Pancreas (tissue), 10 donors: ENCODE results near the gene NFIX. TPM values are rescaled to one million over a fixed set of nuclear protein-coding genes. Genes with fewer than 3 reads are reported as not detected.

Experiments used
- ATAC-seq, 4 donors: fragments of 200-7000 bp; cut with Tn5 transposase; one replicate each; pipeline versions ENCODE4 v1.8.0 to v1.9.1; 2020; ENCODE audit warnings: mild to moderate bottlenecking in 4 of 4, moderate library complexity in 4 of 4
- DNase-seq, 6 donors: peaks; one replicate each; pipeline ENCODE4 v3.0.0-alpha.2; 2020
- FAIRE-seq: peaks from 2 replicates; lab custom pipeline; 2012; peaks lifted over from hg19 to GRCh38; lab: Jason Lieb, UNC
- H3K27ac ChIP-seq, 4 donors: fragments of 200-600 bp; sonication (generic); 1 replicate in 3 of 4; 2 replicates in 1 of 4; pipeline versions ENCODE4 v1.5.0 to v1.8.0; 2020
- H3K27me3 ChIP-seq, 4 donors: fragments of 200-600 bp; one replicate each; pipeline ENCODE4 v1.8.0; 2021
- H3K36me3 ChIP-seq, 3 donors: fragments of 200-600 bp; sonication (generic) in 1 of 3; one replicate each; pipeline versions ENCODE4 v1.5.0 to v1.8.0; 2020 to 2021
- H3K4me1 ChIP-seq, 3 donors: fragments of 200-600 bp; one replicate each; pipeline ENCODE4 v1.8.0; 2021
- H3K4me3 ChIP-seq, 4 donors: fragments of 200-600 bp; sonication (generic) in 2 of 4; one replicate each; pipeline versions ENCODE4 v1.5.0 to v1.8.0; 2020 to 2021
- H3K9me3 ChIP-seq, 4 donors: fragments of 200-600 bp; one replicate each; pipeline ENCODE4 v1.8.0; 2021
- CTCF ChIP-seq, 4 donors: fragments of 200-600 bp; sonication (generic) in 3 of 4; IDR thresholded peaks; one replicate each; pipeline versions ENCODE4 v1.5.0 to v1.8.0; 2021; ENCODE audit warnings: antibody characterized with exemption in 4 of 4
- WGBS, 2 donors: extraction: QIAGEN DNeasy Blood & Tissue Kit; methylation state at CpG; one replicate each; pipeline ENCODE4 v1.1.7; 2013; 5-methylcytosine and 5-hydroxymethylcytosine counted together
- intact Hi-C, 3 donors: fragments of 100-400 bp; cut with DNase I; formaldehyde crosslinking; loops; one replicate each; pipeline versions ENCODE4 v1.11.1 to v1.14.2; 2022
- polyA plus RNA-seq, 2 donors: library from polyadenylated mRNA; stranded (reverse); fragments of 200-250 nt; gene quantifications; one replicate each; pipeline ENCODE4 v1.2.3, GENCODE V29; 2013
- total RNA-seq, 6 donors: library from RNA; stranded (reverse); fragmentation: NEBNext Ultra II Directional in 4 of 6; extraction: Animal tissue kit (Norgen Biotek cat#: 25700) in 4 of 6; gene quantifications; one replicate each; pipeline versions ENCODE4 v1.2.1 to v1.2.4, GENCODE V29; 2021 to 2023
- donor health status: healthy with polysubstance abuse.
- donor health status: DM: no; HTN: no; CAD: no; lungs with moderate emphysema.
- donor health status: DM: no; HTN: no; CAD: no.
- donor health status: control.
- donor health status: control.
- donor health status: Bipolar disorder and iron deficiency.
- donor health status: DM: yes; HTN: yes; CAD: no.
- donor health status: DM: no; HTN: no; CAD: no.
- donor health status: DM: no; HTN: no; CAD: no.
- donor health status: DM: yes; HTN: yes; CAD: no.

NFIX gene
- total and polyA plus RNA-seq, 8 donors: 8.3 to 45.1 (median 32.7) TPM

GRCh38 chr19:13121551-13122274 is 126.4 kb downstream of the NFIX start:
- Histone ChIP-seq H3K9me3 (no peaks in the 10 kb centered on the region), H3K27ac (no peak overlapping the region), H3K4me3 (no peak overlapping the region), H3K4me1 (peaks cover 0 to 10% (median 4%) of the 10 kb centered on the region in 3 donors), H3K36me3 (no peaks in the 10 kb centered on the region), H3K27me3 (no peaks in the 10 kb centered on the region)
- intact Hi-C loops: no loop called here
- ATAC-seq: no peak
- no peak for TF ChIP-seq CTCF (IDR thresholded peaks at IDR 0.05)
- FAIRE-seq: no peak
- 76 to 77% methylated on average over 18 of the region's 18 CpGs for WGBS, 2 donors
- DNase-seq: no peak

- DNase-seq (no peak), ATAC-seq (no peak), FAIRE-seq (no peak)
- Histone ChIP-seq H3K4me1 (peaks cover 0 to 10% (median 4%) of the 10 kb centered on the region in 3 donors), H3K36me3 (no peaks in the 10 kb centered on the region), H3K9me3 (no peaks in the 10 kb centered on the region), H3K27me3 (no peaks in the 10 kb centered on the region), H3K4me3 (no peak overlapping the region), H3K27ac (no peak overlapping the region)
- intact Hi-C loops: no loop called here
- TF ChIP-seq CTCF (IDR thresholded peaks at IDR 0.05): no peak
- WGBS, 2 donors: 74 to 77% methylated on average over 13 of the region's 13 CpGs
These were observed 127.1 kb downstream of the NFIX start for GRCh38 chr19:13122275-13122878.

- Histone ChIP-seq H3K4me1 (peaks cover 0 to 10% (median 4%) of the 10 kb centered on the region in 3 donors), H3K27ac (no peak overlapping the region), H3K4me3 (no peak overlapping the region), H3K27me3 (no peaks in the 10 kb centered on the region), H3K36me3 (no peaks in the 10 kb centered on the region), H3K9me3 (no peaks in the 10 kb centered on the region)
- FAIRE-seq (no peak), DNase-seq (no peak), ATAC-seq (no peak)
- no peak for TF ChIP-seq CTCF (IDR thresholded peaks at IDR 0.05)
- intact Hi-C loops: no loop called here
- 90 to 91% methylated on average over 20 of the region's 20 CpGs for WGBS, 2 donors
These were observed 128.0 kb downstream of the NFIX start for GRCh38 chr19:13122980-13123957.

- Histone ChIP-seq H3K36me3 (no peaks in the 10 kb centered on the region), H3K27me3 (no peaks in the 10 kb centered on the region), H3K9me3 (no peaks in the 10 kb centered on the region), H3K4me1 (no peaks in the 10 kb centered on the region), H3K4me3 (no peak overlapping the region), H3K27ac (no peak overlapping the region)
- no peak for ATAC-seq
- 87 to 88% methylated on average over 8 to 9 of the region's 9 CpGs for whole genome bisulfite sequencing, 2 donors
- no peak for FAIRE-seq
- intact Hi-C loops: no loop called here
- no peak for DNase-seq
- no peak for TF ChIP-seq CTCF (IDR thresholded peaks at IDR 0.05)
These were observed 131.8 kb downstream of the NFIX start for GRCh38 chr19:13127051-13127450.
